Activated CD8-positive, alpha-beta T cell treated with anti-CD3 and anti-CD28 coated beads, Interleukin-2, amount 10 ng/mL, durations not matched to agents 7 days and 5 days (primary cell): ENCODE data around the gene ARHGAP21. TPM values are rescaled to one million over a fixed set of nuclear protein-coding genes. Genes with fewer than 3 reads are reported as not detected.
"Not testable (repeated sequence)": the region's sequence is repeated elsewhere in the genome, so short reads cannot be mapped to it uniquely, and the experiment has no call there.

Source experiments
- ATAC-seq: fragments of 150-1000 bp; cut with Tn5 transposase; one replicate; pipeline ENCODE4 v1.10.0; 2021; ENCODE audit warnings: moderate library complexity
- CTCF ChIA-PET: fragments of 350-600 bp; sonication (Branson Sonifier 250); formaldehyde crosslinking; loops from one replicate; lab custom pipeline; 2021; ENCODE audit warnings: antibody characterized with exemption; lab: Charles Lee
- POLR2A ChIA-PET: fragments of 350-600 bp; sonication (Branson Sonifier 250); formaldehyde crosslinking; loops from one replicate; lab custom pipeline; 2021; ENCODE audit warnings: antibody characterized with exemption; lab: Charles Lee
- DNase-seq: peaks from one replicate; pipeline ENCODE4 v3.0.0-alpha.2; 2020
- H3K27ac Mint-ChIP-seq: one replicate; pipeline ENCODE4 v1.8.0; 2021; ENCODE audit warnings: mild to moderate bottlenecking, mixed read lengths
- H3K27me3 Mint-ChIP-seq: one replicate; pipeline ENCODE4 v1.8.0; 2021; ENCODE audit warnings: low read depth, mixed read lengths
- H3K36me3 Mint-ChIP-seq: one replicate; pipeline ENCODE4 v1.8.0; 2021; ENCODE audit warnings: low read depth, mixed read lengths
- H3K4me1 Mint-ChIP-seq: one replicate; pipeline ENCODE4 v1.8.0; 2021; ENCODE audit warnings: low read depth, mixed read lengths
- H3K4me3 Mint-ChIP-seq: one replicate; pipeline ENCODE4 v1.8.0; 2021; ENCODE audit warnings: mild to moderate bottlenecking, mixed read lengths
- H3K9me3 Mint-ChIP-seq: one replicate; pipeline ENCODE4 v1.8.0; 2022; ENCODE audit warnings: mixed read lengths; ENCODE audit not compliant: insufficient read depth
- total RNA-seq, 2 experiments: library from RNA; stranded (reverse); gene quantifications; one replicate each; pipeline ENCODE4 v1.2.3, GENCODE V29; 2021

The ARHGAP21 gene
- total RNA-seq, 2 experiments from 2014 or later: 26.3 to 28.1 TPM

- ATAC-seq, POLR2A ChIA-PET, H3K27ac Mint-ChIP-seq, DNase-seq, H3K27me3 Mint-ChIP-seq, H3K36me3 Mint-ChIP-seq, H3K4me3 Mint-ChIP-seq, H3K9me3 Mint-ChIP-seq, CTCF ChIA-PET: not testable (repeated sequence)
- H3K4me1 Mint-ChIP-seq: peaks cover 16% of the 10 kb centered on the region
These were observed 103.7 kb downstream of the ARHGAP21 start for GRCh38 chr10:24619994-24620310.

- peaks cover 16% of the 10 kb centered on the region for H3K4me1 Mint-ChIP-seq
- H3K4me3 Mint-ChIP-seq, POLR2A ChIA-PET, ATAC-seq, H3K27me3 Mint-ChIP-seq, H3K27ac Mint-ChIP-seq, H3K9me3 Mint-ChIP-seq, DNase-seq, H3K36me3 Mint-ChIP-seq: not testable (repeated sequence)
- CTCF ChIA-PET: interaction anchor here (1.5 to 4.0 kb wide), 3 partner anchors 12 to 106 kb away, joined by 6 to 33 read pairs (median 9); no protein-coding TSS in a partner anchor
These were observed 104.2 kb downstream of the ARHGAP21 start for GRCh38 chr10:24619291-24619993.

GRCh38 chr10:24618401-24618800 is 105.3 kb downstream of the ARHGAP21 start:
- Mint-ChIP-seq H3K27ac (no peak overlapping the region), H3K36me3 (peaks cover 7% of the 10 kb centered on the region), H3K4me3 (no peak overlapping the region), H3K9me3 (no peaks in the 10 kb centered on the region), H3K4me1 (peaks cover 14% of the 10 kb centered on the region), H3K27me3 (no peaks in the 10 kb centered on the region)
- ATAC-seq: no peak
- ChIA-PET CTCF (interaction anchor here (1.1 to 4.0 kb wide), 19 partner anchors 10 to 462 kb away, joined by 3 to 33 read pairs (median 7); no protein-coding TSS in a partner anchor), POLR2A (no interaction called here)
- DNase-seq: no peak

- no peak overlapping the region for H3K4me3 Mint-ChIP-seq
- peaks cover 10% of the 10 kb centered on the region for H3K4me1 Mint-ChIP-seq
- H3K27me3 Mint-ChIP-seq: no peaks in the 10 kb centered on the region
- CTCF ChIA-PET: interaction anchor here (0.7 to 4.0 kb wide), 36 partner anchors 11 to 496 kb away, joined by 3 to 33 read pairs (median 4); partner anchors contain the start of genes ENKUR and THNSL1
- H3K9me3 Mint-ChIP-seq: no peaks in the 10 kb centered on the region
- POLR2A ChIA-PET: no interaction called here
- H3K36me3 Mint-ChIP-seq: peaks cover 7% of the 10 kb centered on the region
- no peak for ATAC-seq
- H3K27ac Mint-ChIP-seq: no peak overlapping the region
- DNase-seq: peak; percentile 61
These were observed 105.8 kb downstream of the ARHGAP21 start for GRCh38 chr10:24617771-24618396.

GRCh38 chr10:24616536-24616935 is 107.2 kb downstream of the ARHGAP21 start:
- POLR2A ChIA-PET: no interaction called here
- DNase-seq (no peak), ATAC-seq (no peak)
- peaks cover 2% of the 10 kb centered on the region for H3K4me1 Mint-ChIP-seq
- CTCF ChIA-PET: interaction anchor here (1.1 to 4.0 kb wide), 7 partner anchors 9 to 464 kb away, joined by 4 to 33 read pairs (median 8); no protein-coding TSS in a partner anchor
- H3K27ac Mint-ChIP-seq: no peak overlapping the region
- H3K9me3 Mint-ChIP-seq: no peaks in the 10 kb centered on the region
- H3K36me3 Mint-ChIP-seq: peaks cover 6% of the 10 kb centered on the region
- H3K27me3 Mint-ChIP-seq: no peaks in the 10 kb centered on the region
- no peak overlapping the region for H3K4me3 Mint-ChIP-seq

- POLR2A ChIA-PET: no interaction called here
- H3K27me3 Mint-ChIP-seq: no peaks in the 10 kb centered on the region
- CTCF ChIA-PET: interaction anchor here (0.8 to 6.5 kb wide), 2 partner anchors 12 to 17 kb away, joined by 3 to 33 read pairs; no protein-coding TSS in a partner anchor
These were observed 117.7 kb downstream of the ARHGAP21 start for GRCh38 chr10:24606021-24606420.

GRCh38 chr10:24605141-24605540 is 118.5 kb downstream of the ARHGAP21 start:
- Mint-ChIP-seq H3K27ac (no peak overlapping the region), H3K4me1 (peaks cover 9% of the 10 kb centered on the region), H3K36me3 (peaks cover 21% of the 10 kb centered on the region), H3K4me3 (no peak overlapping the region), H3K9me3 (no peaks in the 10 kb centered on the region), H3K27me3 (no peaks in the 10 kb centered on the region)
- POLR2A ChIA-PET: no interaction called here
- DNase-seq: no peak
- CTCF ChIA-PET: interaction anchor here (0.8 to 6.5 kb wide), 2 partner anchors 13 to 18 kb away, joined by 3 to 33 read pairs; no protein-coding TSS in a partner anchor
- ATAC-seq: no peak

More at GRCh38 chr10:24606021-24606420, 117.7 kb downstream of the ARHGAP21 start:
- Mint-ChIP-seq H3K27ac (no peak overlapping the region), H3K4me1 (peaks cover 9% of the 10 kb centered on the region), H3K36me3 (peaks cover 15% of the 10 kb centered on the region), H3K9me3 (no peaks in the 10 kb centered on the region), H3K4me3 (no peak overlapping the region)
- ATAC-seq (no peak), DNase-seq (no peak)

GRCh38 chr10:24603333-24603732 is 120.4 kb downstream of the ARHGAP21 start:
- H3K27me3 Mint-ChIP-seq: no peaks in the 10 kb centered on the region
- H3K9me3 Mint-ChIP-seq: no peaks in the 10 kb centered on the region
- no peak overlapping the region for H3K4me3 Mint-ChIP-seq
- H3K27ac Mint-ChIP-seq: peak overlapping the region; percentile 14
- DNase-seq (no peak), ATAC-seq (no peak)
- POLR2A ChIA-PET: no interaction called here
- H3K4me1 Mint-ChIP-seq: peaks cover 11% of the 10 kb centered on the region
- H3K36me3 Mint-ChIP-seq: peaks cover 29% of the 10 kb centered on the region
- CTCF ChIA-PET: no interaction called here

- Mint-ChIP-seq H3K9me3 (no peaks in the 10 kb centered on the region), H3K27me3 (no peaks in the 10 kb centered on the region), H3K4me1 (peaks cover 5% of the 10 kb centered on the region), H3K36me3 (peaks cover 44% of the 10 kb centered on the region), H3K4me3 (no peak overlapping the region), H3K27ac (no peak overlapping the region)
- ChIA-PET CTCF (interaction anchor here (1.5 to 2.2 kb wide), 2 partner anchors 19 to 21 kb away, joined by 3 to 6 read pairs; no protein-coding TSS in a partner anchor), POLR2A (no interaction called here)
- no peak for ATAC-seq
- DNase-seq: no peak
These were observed 125.7 kb downstream of the ARHGAP21 start for GRCh38 chr10:24597961-24598360.

GRCh38 chr10:24597426-24597825 is 126.3 kb downstream of the ARHGAP21 start:
- no peaks in the 10 kb centered on the region for H3K27me3 Mint-ChIP-seq
- H3K4me3 Mint-ChIP-seq: no peak overlapping the region
- H3K36me3 Mint-ChIP-seq: peaks cover 43% of the 10 kb centered on the region
- ATAC-seq (no peak), DNase-seq (no peak)
- ChIA-PET CTCF (interaction anchor here (0.9 to 2.2 kb wide), 3 partner anchors 20 to 21 kb away, joined by 3 to 6 read pairs (median 4); no protein-coding TSS in a partner anchor), POLR2A (no interaction called here)
- peaks cover 2% of the 10 kb centered on the region for H3K4me1 Mint-ChIP-seq
- H3K27ac Mint-ChIP-seq: no peak overlapping the region
- no peaks in the 10 kb centered on the region for H3K9me3 Mint-ChIP-seq

- Mint-ChIP-seq H3K4me1 (peaks cover 2% of the 10 kb centered on the region), H3K36me3 (peaks cover 50% of the 10 kb centered on the region), H3K4me3 (no peak overlapping the region), H3K27me3 (no peaks in the 10 kb centered on the region), H3K27ac (no peak overlapping the region), H3K9me3 (no peaks in the 10 kb centered on the region)
- ChIA-PET CTCF (interaction anchor here (0.9 kb wide), 1 partner anchor 21 kb away, joined by 4 read pairs; no protein-coding TSS in a partner anchor), POLR2A (no interaction called here)
- ATAC-seq (no peak), DNase-seq (no peak)
These were observed 127.3 kb downstream of the ARHGAP21 start for GRCh38 chr10:24596217-24596930.
